GM18508 (cell line): ENCODE results near the gene DAGLA.

ENCODE experiments used
- ATAC-seq: cut with Tn5 transposase; IDR thresholded peaks from one replicate; pipeline ENCODE4 v1.9.1; 2021; ENCODE audit warnings: moderate number of reproducible peaks; ENCODE audit not compliant: insufficient read depth, unreplicated experiment

The DAGLA gene

GRCh38 chr11:61757213-61757862, 77.1 kb downstream of the DAGLA start:
- no peak for ATAC-seq

DNA sequence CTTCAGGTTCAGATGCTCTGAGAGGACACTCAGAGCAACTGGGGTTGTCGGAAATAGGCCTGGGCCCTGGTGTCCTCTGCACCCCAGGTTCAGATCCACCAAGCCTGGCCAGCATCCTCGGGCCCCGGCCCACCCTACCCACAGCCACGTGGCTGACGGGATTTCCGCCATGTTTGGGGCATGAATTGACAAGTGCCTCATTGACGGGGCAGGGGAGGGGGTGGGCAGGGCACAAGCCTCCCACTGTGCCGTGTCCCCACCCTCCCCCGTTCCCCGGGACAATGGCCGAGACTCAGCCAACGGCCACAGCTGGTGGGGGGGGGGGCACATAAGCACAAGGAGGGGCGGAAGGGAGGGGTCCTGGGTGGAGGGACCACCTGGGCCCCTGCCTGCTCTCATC, 80.8 kb downstream of the DAGLA start:
- ATAC-seq, result no peak

- ATAC-seq, result no peak
Measured at GRCh38 chr11:61761440-61762222, 81.4 kb downstream of the DAGLA start.

DNA sequence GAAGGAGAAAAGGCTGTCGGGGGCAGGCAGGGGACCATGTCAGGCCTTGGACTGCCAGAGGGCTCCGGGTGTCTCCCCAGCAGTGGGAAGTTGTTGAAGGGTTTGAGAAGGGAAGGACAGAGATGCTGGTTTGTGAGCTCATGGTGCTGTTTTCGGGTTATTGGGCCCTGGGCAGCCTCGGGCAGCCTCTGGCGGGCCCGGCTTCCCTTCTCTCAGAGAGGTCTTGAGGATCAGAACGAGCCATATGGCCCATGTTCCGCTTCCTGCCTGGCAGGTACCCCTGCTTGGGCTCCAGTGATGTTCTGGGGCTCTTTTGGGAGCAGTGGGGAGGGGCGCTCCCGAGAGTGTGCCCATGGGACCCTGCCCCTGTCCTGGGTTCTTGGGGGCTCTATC, 82.0 kb downstream of the DAGLA start:
- ATAC-seq, result no peak

DNA sequence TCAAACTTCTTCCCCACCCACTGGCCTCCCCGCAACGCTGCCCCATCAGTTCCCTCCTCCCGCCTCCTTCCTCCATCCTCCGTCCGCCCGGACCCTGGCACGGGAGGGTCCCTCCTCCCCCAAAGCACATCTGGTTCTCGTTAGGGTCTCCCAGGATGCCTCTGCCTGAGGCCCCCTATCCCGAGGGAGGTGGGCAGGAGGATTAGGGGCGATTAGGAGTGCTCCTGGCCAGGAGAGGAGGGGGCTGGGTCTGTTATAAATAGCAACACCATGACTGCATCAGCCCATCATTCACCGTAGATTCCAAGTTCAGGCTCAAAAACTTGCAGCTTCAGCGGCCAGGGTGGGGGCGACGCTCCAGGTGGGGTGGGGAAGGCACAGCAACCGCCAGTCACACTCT, 82.6 kb downstream of the DAGLA start:
- ATAC-seq, result no peak

- no peak for ATAC-seq
Measured at GRCh38 chr11:61763930-61764605, 83.9 kb downstream of the DAGLA start.

- no peak for ATAC-seq
Measured at GRCh38 chr11:61764606-61765260, 84.5 kb downstream of the DAGLA start.

- no peak for ATAC-seq
Measured at GRCh38 chr11:61765550-61766253, 85.5 kb downstream of the DAGLA start.

DNA sequence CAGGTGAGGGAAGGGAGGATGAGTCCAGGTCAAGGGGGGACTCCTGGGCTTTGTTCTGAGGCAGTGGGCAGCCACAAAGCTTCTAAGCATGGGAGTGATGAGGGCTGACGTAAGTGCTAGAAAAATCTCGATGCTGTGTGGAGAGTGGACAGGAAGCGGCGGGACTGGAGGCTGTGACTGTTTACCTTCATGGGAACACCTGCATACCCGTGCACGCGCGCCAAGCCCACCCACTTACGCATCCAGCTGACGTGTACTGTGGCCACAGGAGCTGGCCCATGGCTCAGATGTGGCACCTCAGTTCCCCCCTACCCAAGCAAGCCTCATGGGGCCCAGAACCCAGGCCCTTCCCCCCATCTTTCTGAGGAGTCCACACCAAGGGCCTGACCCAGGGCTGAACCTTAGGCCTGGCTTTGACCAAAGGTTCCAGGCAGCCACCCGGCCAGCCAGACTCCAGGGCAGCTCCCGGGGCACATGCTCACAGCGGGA, 86.2 kb downstream of the DAGLA start:
- no peak for ATAC-seq

- ATAC-seq, result no peak
Measured at GRCh38 chr11:61768376-61769076, 88.3 kb downstream of the DAGLA start.

- no peak for ATAC-seq
Measured at GRCh38 chr11:61769169-61769920, 89.2 kb downstream of the DAGLA start.

GRCh38 chr11:61769946-61770683, 89.9 kb downstream of the DAGLA start:
- no peak for ATAC-seq

DNA sequence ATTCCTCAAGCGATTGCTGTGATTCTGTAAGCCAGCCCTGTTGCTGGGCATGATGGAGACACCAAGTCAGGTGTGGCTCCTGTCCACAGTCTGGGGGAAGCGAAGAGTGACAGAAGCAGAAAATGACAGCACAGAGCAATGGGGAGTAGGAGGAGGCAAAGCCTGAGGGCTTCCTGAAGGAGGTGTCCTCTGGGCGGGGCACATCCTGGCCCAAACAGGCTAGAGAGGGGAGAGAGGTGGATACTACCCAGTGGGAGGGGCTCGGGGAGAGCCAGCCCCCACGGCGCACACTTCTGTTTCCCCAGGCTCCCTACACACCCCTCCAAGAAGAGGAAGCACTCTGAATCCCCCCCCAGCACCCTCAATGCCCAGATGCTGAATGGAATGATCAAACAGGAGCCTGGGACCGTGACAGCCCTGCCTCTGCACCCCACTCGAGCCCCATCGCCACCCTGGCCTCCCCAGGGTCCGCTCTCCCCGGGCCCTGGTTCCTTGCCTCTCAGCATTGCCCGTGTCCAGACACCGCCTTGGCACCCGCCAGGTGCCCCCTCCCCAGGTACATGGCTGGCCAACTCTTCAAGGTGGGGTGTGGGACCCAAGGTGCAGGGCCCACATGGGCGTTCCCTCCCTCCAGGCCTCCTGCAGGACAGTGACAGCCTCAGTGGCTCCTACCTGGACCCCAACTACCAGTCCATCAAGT, 91.2 kb downstream of the DAGLA start:
- no peak for ATAC-seq

DNA sequence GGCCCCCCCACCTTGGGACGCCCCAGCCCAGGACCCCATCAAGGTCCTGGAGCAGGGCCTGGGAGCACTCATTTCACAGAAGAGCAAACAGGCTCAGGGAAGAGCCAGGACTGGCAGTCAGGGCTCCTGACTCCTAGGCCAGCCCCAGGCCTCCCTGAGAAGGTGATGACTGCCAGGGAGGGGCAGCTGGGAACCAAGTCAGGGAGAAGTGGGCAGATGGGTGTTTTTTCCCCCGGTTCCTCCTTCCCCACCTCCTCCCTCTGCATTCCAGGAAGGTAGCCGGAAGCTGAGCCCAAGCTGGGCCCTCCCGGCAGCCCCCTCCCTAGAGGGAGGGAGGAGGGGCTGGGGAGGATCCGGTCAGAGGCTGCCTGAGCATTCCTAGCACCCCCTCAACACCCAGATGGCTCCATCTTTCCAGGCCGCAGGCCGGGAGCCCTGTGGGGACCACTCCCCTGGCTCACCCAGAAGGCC, 91.8 kb downstream of the DAGLA start:
- ATAC-seq, result no peak

DNA sequence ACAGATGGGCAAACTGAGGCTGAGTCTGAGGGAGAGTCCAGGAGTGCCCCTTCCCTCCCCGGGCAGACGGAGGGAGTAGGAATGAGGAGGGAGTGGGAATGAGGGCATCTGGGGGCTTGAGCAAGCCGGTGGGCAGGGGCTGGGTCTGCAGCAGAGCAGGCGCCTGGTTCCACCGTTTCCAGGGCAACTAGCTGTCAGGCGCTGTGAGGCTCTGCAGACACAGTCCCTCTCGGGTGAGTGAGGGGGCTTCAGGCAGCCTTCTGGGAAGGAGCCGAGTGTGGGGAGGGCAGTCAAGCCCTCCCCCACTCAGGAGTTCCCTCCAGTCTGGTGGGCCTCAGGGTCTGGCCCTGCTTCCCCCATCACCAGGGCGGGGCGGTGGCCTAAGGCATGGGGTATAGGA, 93.2 kb downstream of the DAGLA start:
- no peak for ATAC-seq

GRCh38 chr11:61773809-61774208, 93.6 kb downstream of the DAGLA start:
- no peak for ATAC-seq

DNA sequence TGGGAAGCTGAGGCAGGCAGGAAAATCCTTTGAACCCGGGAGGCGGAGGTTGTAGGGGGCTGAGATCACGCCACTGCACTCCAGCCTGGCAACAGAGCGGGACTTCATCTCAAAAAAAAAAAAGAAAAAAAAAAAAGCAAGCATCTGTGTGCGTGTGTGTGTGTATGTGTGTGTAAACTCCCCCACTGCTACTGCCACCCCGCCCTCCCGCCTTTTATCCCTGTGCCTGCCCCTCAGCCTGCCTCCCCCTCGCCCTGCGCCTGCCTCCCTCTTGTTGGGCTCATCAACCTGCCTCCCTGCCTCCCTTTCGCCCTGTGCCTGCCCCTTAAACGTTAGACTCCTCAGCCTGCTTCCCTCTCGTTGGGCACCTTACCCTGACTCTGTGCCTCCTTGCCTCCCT, 94.2 kb downstream of the DAGLA start:
- no peak for ATAC-seq

DNA sequence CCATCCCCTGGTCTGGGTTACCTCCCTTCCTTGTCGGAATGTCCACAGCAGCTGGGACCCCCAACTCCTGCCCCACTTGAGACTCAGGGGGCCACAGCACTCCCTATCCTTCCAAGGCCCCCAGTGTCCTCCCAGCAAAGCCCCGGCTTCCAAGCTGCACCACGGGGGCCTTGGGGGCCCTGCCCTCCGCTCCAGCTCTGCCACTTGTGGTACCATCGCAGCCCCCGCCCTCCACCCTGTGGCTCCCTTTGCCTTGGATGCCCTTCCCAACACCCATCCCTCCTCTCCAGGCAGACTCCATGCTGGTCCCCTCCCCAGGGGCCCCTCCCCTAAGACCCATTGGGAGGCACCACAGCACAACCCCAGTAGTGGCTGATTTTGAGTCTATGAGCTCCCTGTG, 94.9 kb downstream of the DAGLA start:
- ATAC-seq, result no peak
